GM19043 (cell line): Measurements from ENCODE around the gene DPPA2.
"Not testable (repeated sequence)": the region's sequence is repeated elsewhere in the genome, so short reads cannot be mapped to it uniquely, and the experiment has no call there.

Experiments used
- ATAC-seq: cut with Tn5 transposase; IDR thresholded peaks from one replicate; pipeline ENCODE4 v1.9.1; 2021; ENCODE audit warnings: low read depth; ENCODE audit not compliant: unreplicated experiment

The DPPA2 gene

GRCh38 chr3:109316162-109316730 lies at the start of gene DPPA2:
TSS of gene DPPA2 (minus strand) at chr3:109316517. CDS start at chr3:109314542, 1,975 bp downstream.
- ATAC-seq = no peak

- ATAC-seq = no peak
These were observed 47.8 kb upstream of the DPPA2 start for GRCh38 chr3:109364088-109364487.

GRCh38 chr3:109363634-109364033 lies 47.3 kb upstream of the DPPA2 start:
- no peak for ATAC-seq

GRCh38 chr3:109362823-109363222 lies 46.5 kb upstream of the DPPA2 start:
- ATAC-seq = no peak

GRCh38 chr3:109358809-109359208 lies 42.5 kb upstream of the DPPA2 start:
- ATAC-seq = not testable (repeated sequence)

GRCh38 chr3:109356442-109357155 lies 40.3 kb upstream of the DPPA2 start:
- ATAC-seq = no peak

GRCh38 chr3:109355625-109356441 lies 39.5 kb upstream of the DPPA2 start:
- no peak for ATAC-seq

GRCh38 chr3:109353057-109353456 lies 36.7 kb upstream of the DPPA2 start:
- no peak for ATAC-seq

GRCh38 chr3:109351231-109351630 lies 34.9 kb upstream of the DPPA2 start:
- ATAC-seq = no peak

- no peak for ATAC-seq
These were observed 30.5 kb upstream of the DPPA2 start for GRCh38 chr3:109346770-109347295.

GRCh38 chr3:109346099-109346498 lies 29.8 kb upstream of the DPPA2 start:
- no peak for ATAC-seq

- no peak for ATAC-seq
These were observed 23.7 kb upstream of the DPPA2 start for GRCh38 chr3:109339714-109340648.

GRCh38 chr3:109339197-109339596 lies 22.9 kb upstream of the DPPA2 start:
- no peak for ATAC-seq

GRCh38 chr3:109338322-109338721 lies 22.0 kb upstream of the DPPA2 start:
- ATAC-seq = no peak

- ATAC-seq = no peak
These were observed 21.1 kb upstream of the DPPA2 start, which contains the start of gene DPPA4 for GRCh38 chr3:109337393-109337792. TSS of gene DPPA4 (minus strand) at chr3:109337546. CDS start at chr3:109337517, 29 bp downstream.

- ATAC-seq = no peak
These were observed 20.1 kb upstream of the DPPA2 start for GRCh38 chr3:109336291-109336861.

GRCh38 chr3:109334572-109334971 lies 18.3 kb upstream of the DPPA2 start:
- ATAC-seq = no peak

- no peak for ATAC-seq
These were observed 15.4 kb upstream of the DPPA2 start for GRCh38 chr3:109331692-109332091.

- ATAC-seq = no peak
These were observed 14.1 kb upstream of the DPPA2 start for GRCh38 chr3:109330405-109330804.

- no peak for ATAC-seq
These were observed 11.9 kb upstream of the DPPA2 start for GRCh38 chr3:109328202-109328601.
